ENCODE measurements around the gene MRPL36. TPM values are rescaled to one million over a fixed set of nuclear protein-coding genes. Genes with fewer than 3 reads are reported as not detected.
A peak's percentile ranks its signal among the peaks of the same experiment; 100 is the strongest.

MRPL36 gene
- total and polyA plus RNA-seq, 7 experiments from 2014 or later = 14.1 to 77.5 (median 32.4) TPM

- CTCF ChIA-PET = no interaction called here
- POLR2A ChIA-PET = no interaction called here
- intact Hi-C loops (cut with micrococcal nuclease) = loop anchor here (10.0 kb wide), 2 partner anchors 461 to 1191 kb away; partner anchors contain the start of genes CEP72 (in 1 of the 2) and CLPTM1L (in 1 of the 2)
- peak overlapping the region in 1 of 10 donors; percentile 25 for H3K4me3 Mint-ChIP-seq
- Histone ChIP-seq H3K36me3 (ENCODE audit: control insufficient read depth in 2 of 3, insufficient read depth in 3 of 3, low read length in 3 of 3) (peaks cover 9 to 88% (median 11%) of the 10 kb centered on the region in 3 experiments), H3K27me3 (ENCODE audit: control insufficient read depth in 2 of 2, insufficient read depth in 2 of 2, low read length in 2 of 2) (no peaks in the 10 kb centered on the region), H3K27ac (ENCODE audit: low read depth, low read length) (no peak overlapping the region), H3K4me3 (ENCODE audit: low read length) (no peak overlapping the region), H3K4me1 (ENCODE audit: control insufficient read depth in 2 of 2, insufficient read depth in 2 of 2, low read length in 2 of 2) (peaks cover 5 to 7% of the 10 kb centered on the region in 2 donors), H3K9me3 (ENCODE audit: control insufficient read depth in 2 of 3, low read length in 3 of 3) (no peaks in the 10 kb centered on the region)
- H3K9me3 Mint-ChIP-seq = peaks cover 0 to 3% (median 0%) of the 10 kb centered on the region in 11 donors
- H3K27me3 Mint-ChIP-seq = no peaks in the 10 kb centered on the region
- H3K4me1 Mint-ChIP-seq = peaks cover 30 to 67% (median 53%) of the 10 kb centered on the region in 7 donors
- DNase-seq = no peak
- no peak for ATAC-seq
- H3K27ac Mint-ChIP-seq = no peak overlapping the region
- peaks cover 19 to 48% (median 29%) of the 10 kb centered on the region in 5 donors for H3K36me3 Mint-ChIP-seq
These were observed 6.6 kb upstream of the MRPL36 start for GRCh38 chr5:1806199-1806598.

- peaks cover 0 to 3% (median 0%) of the 10 kb centered on the region in 11 donors for H3K9me3 Mint-ChIP-seq
- POLR2A ChIA-PET = no interaction called here
- intact Hi-C loops (cut with micrococcal nuclease) = loop anchor here (10.0 kb wide), 2 partner anchors 461 to 1191 kb away; partner anchors contain the start of genes CEP72 (in 1 of the 2) and CLPTM1L (in 1 of the 2)
- CTCF ChIA-PET = no interaction called here
- DNase-seq = no peak
- peaks cover 5 to 7% of the 10 kb centered on the region in 2 donors for H3K4me1 ChIP-seq (ENCODE audit: control insufficient read depth in 2 of 2, insufficient read depth in 2 of 2, low read length in 2 of 2)
- no peak overlapping the region for H3K4me3 Mint-ChIP-seq
- peaks cover 9 to 86% (median 11%) of the 10 kb centered on the region in 3 experiments for H3K36me3 ChIP-seq (ENCODE audit: control insufficient read depth in 2 of 3, insufficient read depth in 3 of 3, low read length in 3 of 3)
- peaks cover 19 to 44% (median 26%) of the 10 kb centered on the region in 5 donors for H3K36me3 Mint-ChIP-seq
- no peaks in the 10 kb centered on the region for H3K27me3 ChIP-seq (ENCODE audit: control insufficient read depth in 2 of 2, insufficient read depth in 2 of 2, low read length in 2 of 2)
- H3K4me1 Mint-ChIP-seq = peaks cover 30 to 67% (median 51%) of the 10 kb centered on the region in 7 donors
- ATAC-seq = no peak
- no peaks in the 10 kb centered on the region for H3K27me3 Mint-ChIP-seq
- no peak overlapping the region for H3K27ac ChIP-seq (ENCODE audit: low read depth, low read length)
- H3K4me3 ChIP-seq (ENCODE audit: low read length) = no peak overlapping the region
- no peak overlapping the region for H3K27ac Mint-ChIP-seq
- H3K9me3 ChIP-seq (ENCODE audit: control insufficient read depth in 2 of 3, low read length in 3 of 3) = no peaks in the 10 kb centered on the region
These were observed 6.1 kb upstream of the MRPL36 start for GRCh38 chr5:1805736-1806135.

DNA sequence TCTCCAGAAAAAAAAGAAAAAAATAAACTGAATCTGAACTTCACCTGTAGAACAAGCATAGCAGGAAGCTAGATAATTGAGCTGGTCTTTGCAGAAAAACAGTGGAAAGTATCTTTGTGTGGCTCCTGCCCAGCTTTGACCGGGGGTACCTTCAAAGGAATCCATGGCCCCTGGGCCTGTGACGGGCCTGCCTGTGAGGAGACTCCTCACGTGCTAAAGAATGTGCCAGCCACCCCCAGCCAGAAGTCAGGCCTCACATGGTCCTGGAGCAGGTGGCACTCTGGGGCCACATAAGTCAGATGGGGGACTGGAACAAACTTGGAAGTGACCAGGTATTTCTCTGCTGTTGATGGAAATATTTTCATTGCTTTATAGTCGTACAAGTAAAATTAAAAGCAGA lies 5.7 kb upstream of the MRPL36 start:
- Mint-ChIP-seq H3K4me1 (peaks cover 33 to 66% (median 53%) of the 10 kb centered on the region in 7 donors), H3K36me3 (peaks cover 19 to 42% (median 24%) of the 10 kb centered on the region in 5 donors), H3K27ac (no peak overlapping the region), H3K4me3 (no peak overlapping the region), H3K9me3 (peaks cover 0 to 3% (median 0%) of the 10 kb centered on the region in 11 donors), H3K27me3 (no peaks in the 10 kb centered on the region)
- Histone ChIP-seq H3K27me3 (ENCODE audit: control insufficient read depth in 2 of 2, insufficient read depth in 2 of 2, low read length in 2 of 2) (no peaks in the 10 kb centered on the region), H3K4me1 (ENCODE audit: control insufficient read depth in 2 of 2, insufficient read depth in 2 of 2, low read length in 2 of 2) (peaks cover 7 to 9% of the 10 kb centered on the region in 2 donors), H3K36me3 (ENCODE audit: control insufficient read depth in 2 of 3, insufficient read depth in 3 of 3, low read length in 3 of 3) (peaks cover 9 to 82% (median 10%) of the 10 kb centered on the region in 3 experiments), H3K4me3 (ENCODE audit: low read length) (no peak overlapping the region), H3K27ac (ENCODE audit: low read depth, low read length) (no peak overlapping the region), H3K9me3 (ENCODE audit: control insufficient read depth in 2 of 3, low read length in 3 of 3) (no peaks in the 10 kb centered on the region)
- ATAC-seq (no peak), DNase-seq (no peak)
- ChIA-PET POLR2A (no interaction called here), CTCF (no interaction called here)
- intact Hi-C loops (cut with micrococcal nuclease) = loop anchor here (10.0 kb wide), 2 partner anchors 461 to 1191 kb away; partner anchors contain the start of genes CEP72 (in 1 of the 2) and CLPTM1L (in 1 of the 2)

DNA sequence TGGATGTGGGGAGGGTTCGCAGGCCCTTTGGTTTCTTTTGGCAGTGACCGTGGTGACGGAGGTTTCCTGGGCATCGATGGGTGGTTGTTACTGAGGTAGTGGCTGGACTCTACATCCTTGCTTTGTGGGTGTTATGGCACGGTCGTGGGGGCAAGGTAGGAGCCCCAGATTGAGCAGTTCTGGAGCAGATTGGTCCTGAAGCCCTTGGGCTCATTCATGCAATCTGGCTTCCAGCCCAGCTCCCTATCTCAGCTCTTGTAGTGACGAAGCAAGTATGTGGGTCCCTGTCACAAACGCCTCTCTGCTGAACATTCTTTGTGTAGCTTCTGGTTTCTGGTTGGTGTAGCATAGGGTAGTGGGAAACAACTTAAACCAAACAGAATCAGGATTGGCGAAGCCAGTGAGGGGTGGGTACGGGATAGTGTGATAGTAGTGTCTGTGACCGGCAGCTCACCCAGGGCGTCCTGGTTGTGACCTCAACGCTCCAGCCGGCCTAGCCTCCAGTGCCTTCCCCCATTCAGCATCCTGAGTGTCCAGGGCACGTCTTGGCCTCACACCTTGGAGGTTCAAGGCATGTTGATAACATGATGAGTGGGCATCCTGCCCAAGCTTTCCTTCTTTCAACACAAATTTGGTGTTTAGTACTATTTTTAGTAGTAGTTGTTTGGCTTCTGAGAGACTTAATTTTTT lies 4.5 kb upstream of the MRPL36 start:
- no peaks in the 10 kb centered on the region for H3K9me3 ChIP-seq (ENCODE audit: control insufficient read depth in 2 of 3, low read length in 3 of 3)
- POLR2A ChIA-PET = interaction anchor here (1.0 to 1.6 kb wide), 2 partner anchors 9 to 11 kb away, joined by 3 to 9 read pairs; no protein-coding TSS in a partner anchor
- H3K4me3 ChIP-seq (ENCODE audit: low read length) = no peak overlapping the region
- H3K9me3 Mint-ChIP-seq = peaks cover 0 to 5% (median 0%) of the 10 kb centered on the region in 11 donors
- H3K36me3 Mint-ChIP-seq = peaks cover 19 to 39% (median 23%) of the 10 kb centered on the region in 5 donors
- H3K4me3 Mint-ChIP-seq = peak overlapping the region in 4 of 10 donors; percentile 8 to 57 (median 30)
- H3K36me3 ChIP-seq (ENCODE audit: control insufficient read depth in 2 of 3, insufficient read depth in 3 of 3, low read length in 3 of 3) = peaks cover 7 to 70% (median 9%) of the 10 kb centered on the region in 3 experiments
- CTCF ChIA-PET = no interaction called here
- no peak overlapping the region for H3K27ac ChIP-seq (ENCODE audit: low read depth, low read length)
- H3K27me3 Mint-ChIP-seq = no peaks in the 10 kb centered on the region
- peaks cover 7 to 9% of the 10 kb centered on the region in 2 donors for H3K4me1 ChIP-seq (ENCODE audit: control insufficient read depth in 2 of 2, insufficient read depth in 2 of 2, low read length in 2 of 2)
- no peaks in the 10 kb centered on the region for H3K27me3 ChIP-seq (ENCODE audit: control insufficient read depth in 2 of 2, insufficient read depth in 2 of 2, low read length in 2 of 2)
- H3K27ac Mint-ChIP-seq = peak overlapping the region in 4 of 9 donors; percentile 14 to 73 (median 23)
- intact Hi-C loops (cut with micrococcal nuclease) = loop anchor here (5.0 to 10.0 kb wide), 6 partner anchors 267 to 1189 kb away; partner anchors contain the start of genes CEP72 (in 1 of the 2), CLPTM1L (in 1 of the 2), LPCAT1 (in 1 of the 2) and SLC12A7 (in 1 of the 2)
- no peak for DNase-seq
- no peak for ATAC-seq
- peaks cover 34 to 67% (median 57%) of the 10 kb centered on the region in 7 donors for H3K4me1 Mint-ChIP-seq

GRCh38 chr5:1803192-1803591 lies 3.6 kb upstream of the MRPL36 start:
- ATAC-seq (no peak), DNase-seq (no peak)
- no peak overlapping the region for H3K27ac ChIP-seq (ENCODE audit: low read depth, low read length)
- H3K27me3 ChIP-seq (ENCODE audit: control insufficient read depth in 2 of 2, insufficient read depth in 2 of 2, low read length in 2 of 2) = no peaks in the 10 kb centered on the region
- Mint-ChIP-seq H3K36me3 (peaks cover 19 to 41% (median 22%) of the 10 kb centered on the region in 5 donors), H3K4me1 (peaks cover 39 to 66% (median 57%) of the 10 kb centered on the region in 7 donors), H3K4me3 (peak overlapping the region; percentile 32 to 99 (median 68)), H3K27me3 (no peaks in the 10 kb centered on the region), H3K9me3 (peaks cover 0 to 4% (median 0%) of the 10 kb centered on the region in 11 donors), H3K27ac (peak overlapping the region; percentile 8 to 99 (median 54))
- CTCF ChIA-PET = no interaction called here
- H3K4me1 ChIP-seq (ENCODE audit: control insufficient read depth in 2 of 2, insufficient read depth in 2 of 2, low read length in 2 of 2) = peaks cover 12 to 13% of the 10 kb centered on the region in 2 donors
- POLR2A ChIA-PET = interaction anchor here (1.0 to 1.6 kb wide), 3 partner anchors 8 to 15 kb away, joined by 3 to 9 read pairs (median 4); no protein-coding TSS in a partner anchor
- intact Hi-C loops (cut with micrococcal nuclease) = loop anchor here (5.0 to 10.0 kb wide), 6 partner anchors 266 to 1188 kb away; partner anchors contain the start of genes CEP72 (in 1 of the 2), CLPTM1L (in 1 of the 2), LPCAT1 (in 1 of the 2) and SLC12A7 (in 1 of the 2)
- peaks cover 7 to 63% (median 9%) of the 10 kb centered on the region in 3 experiments for H3K36me3 ChIP-seq (ENCODE audit: control insufficient read depth in 2 of 3, insufficient read depth in 3 of 3, low read length in 3 of 3)
- no peak overlapping the region for H3K4me3 ChIP-seq (ENCODE audit: low read length)
- no peaks in the 10 kb centered on the region for H3K9me3 ChIP-seq (ENCODE audit: control insufficient read depth in 2 of 3, low read length in 3 of 3)

- Histone ChIP-seq H3K9me3 (ENCODE audit: control insufficient read depth in 2 of 3, low read length in 3 of 3) (no peaks in the 10 kb centered on the region), H3K4me3 (ENCODE audit: low read length) (peak overlapping the region; percentile 63), H3K36me3 (ENCODE audit: control insufficient read depth in 2 of 3, insufficient read depth in 3 of 3, low read length in 3 of 3) (peaks cover 9 to 63% (median 10%) of the 10 kb centered on the region in 3 experiments), H3K4me1 (ENCODE audit: control insufficient read depth in 2 of 2, insufficient read depth in 2 of 2, low read length in 2 of 2) (peaks cover 12 to 13% of the 10 kb centered on the region in 2 donors), H3K27me3 (ENCODE audit: control insufficient read depth in 2 of 2, insufficient read depth in 2 of 2, low read length in 2 of 2) (no peaks in the 10 kb centered on the region), H3K27ac (ENCODE audit: low read depth, low read length) (peak overlapping the region; percentile 88)
- intact Hi-C loops (cut with micrococcal nuclease) = loop anchor here (1.0 to 10.0 kb wide), 10 partner anchors 10 to 1187 kb away; partner anchors contain the start of genes CEP72 (in 1 of the 2), CLPTM1L (in 1 of the 2), LPCAT1 (in 1 of the 2) and SLC12A7 (in 1 of the 2)
- peaks cover 33 to 68% (median 58%) of the 10 kb centered on the region in 7 donors for H3K4me1 Mint-ChIP-seq
- H3K9me3 Mint-ChIP-seq = peaks cover 0 to 4% (median 0%) of the 10 kb centered on the region in 11 donors
- ATAC-seq = no peak
- H3K4me3 Mint-ChIP-seq = peak overlapping the region; percentile 93 to 100 (median 99)
- no peaks in the 10 kb centered on the region for H3K27me3 Mint-ChIP-seq
- peaks cover 13 to 39% (median 19%) of the 10 kb centered on the region in 5 donors for H3K36me3 Mint-ChIP-seq
- no peak for DNase-seq
- H3K27ac Mint-ChIP-seq = peak overlapping the region; percentile 3 to 99 (median 96)
- ChIA-PET POLR2A (interaction anchor here (1.0 to 2.6 kb wide), 4 partner anchors 9 to 486 kb away, joined by 3 to 13 read pairs (median 4); no protein-coding TSS in a partner anchor), CTCF (no interaction called here)
These were observed 2.3 kb upstream of the MRPL36 start for GRCh38 chr5:1801967-1802295.
